ENCODE data around the gene SIGLEC1.

Gene SIGLEC1

GRCh38 chr20:3729378-3729777, 17.0 kb upstream of the SIGLEC1 start:
- in situ Hi-C loops (cut with HindIII; ENCODE audit: low sequenced_read_pairs), result no loop called here
- no peak overlapping the region for H3K4me3 ChIP-seq (ENCODE audit: low read depth, low read length)
- no peak for DNase-seq (ENCODE audit: low read depth)
- no peak for TF ChIP-seq CTCF (IDR thresholded peaks at IDR 0.05; ENCODE audit: low read depth, low read length, missing control alignments)

DNA sequence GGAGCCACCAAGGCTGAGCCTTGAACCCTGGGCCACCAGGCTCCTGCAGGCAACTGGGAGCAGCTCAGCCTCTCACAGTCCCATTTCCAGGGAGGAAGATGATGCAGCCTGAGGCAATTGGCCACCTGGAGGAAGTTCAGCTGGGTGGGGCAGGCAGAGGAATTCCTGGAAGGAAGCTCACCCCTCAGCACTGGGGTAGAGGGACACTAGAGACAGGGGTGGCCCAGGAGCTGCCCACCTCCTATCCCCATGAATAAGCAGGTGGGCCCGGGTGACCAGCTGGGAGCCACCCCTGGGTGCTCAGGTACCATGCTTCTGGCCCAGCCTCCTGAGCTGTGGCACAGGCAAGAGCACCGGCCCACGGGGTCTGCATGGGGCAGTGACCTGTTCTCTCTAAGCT, 16.5 kb upstream of the SIGLEC1 start:
- TF ChIP-seq CTCF (IDR thresholded peaks at IDR 0.05; ENCODE audit: low read depth, low read length, missing control alignments), result no peak
- in situ Hi-C loops (cut with HindIII; ENCODE audit: low sequenced_read_pairs), result no loop called here
- no peak for DNase-seq (ENCODE audit: low read depth)
- H3K4me3 ChIP-seq (ENCODE audit: low read depth, low read length), result no peak overlapping the region

- H3K4me3 ChIP-seq (ENCODE audit: low read depth, low read length), result no peak overlapping the region
- in situ Hi-C loops (cut with HindIII; ENCODE audit: low sequenced_read_pairs), result no loop called here
- no peak for DNase-seq (ENCODE audit: low read depth)
- no peak for TF ChIP-seq CTCF (IDR thresholded peaks at IDR 0.05; ENCODE audit: low read depth, low read length, missing control alignments)
Measured at GRCh38 chr20:3728354-3728753, 16.0 kb upstream of the SIGLEC1 start.

DNA sequence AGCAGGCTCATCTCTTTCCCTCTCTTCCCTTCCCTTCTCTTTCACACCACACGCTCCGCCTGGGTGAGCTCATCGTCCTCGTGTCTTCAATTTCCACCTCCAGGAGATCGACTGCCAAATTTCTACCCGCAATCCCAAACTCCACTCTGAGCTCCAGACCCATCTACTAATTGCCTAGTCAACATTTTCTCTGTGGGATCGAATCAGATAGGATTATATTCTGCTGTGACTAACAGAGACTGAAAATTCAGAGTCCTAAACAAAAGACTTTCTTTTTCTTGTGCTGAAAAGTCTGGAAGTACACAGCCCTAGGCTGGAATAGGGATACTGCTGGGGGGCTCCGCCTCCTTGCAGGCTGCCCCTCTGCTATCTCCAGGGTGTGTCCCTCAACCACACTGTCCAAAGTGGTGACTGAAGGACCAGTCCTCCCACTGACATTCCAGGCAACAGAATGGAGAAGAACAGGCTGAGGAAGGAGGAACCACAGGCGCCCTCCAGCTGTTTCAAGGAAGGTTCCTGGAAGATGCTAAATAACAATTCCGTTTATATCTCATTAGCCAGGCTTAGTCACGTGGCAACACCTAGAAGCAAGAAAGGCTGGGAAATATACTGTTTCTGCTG, 15.1 kb upstream of the SIGLEC1 start:
- in situ Hi-C loops (cut with HindIII; ENCODE audit: low sequenced_read_pairs), result no loop called here
- no peak for TF ChIP-seq CTCF (IDR thresholded peaks at IDR 0.05; ENCODE audit: low read depth, low read length, missing control alignments)
- DNase-seq (ENCODE audit: low read depth), result peak; percentile 32
- H3K4me3 ChIP-seq (ENCODE audit: low read depth, low read length), result no peak overlapping the region

- in situ Hi-C loops (cut with HindIII; ENCODE audit: low sequenced_read_pairs), result no loop called here
- TF ChIP-seq CTCF (IDR thresholded peaks at IDR 0.05; ENCODE audit: low read depth, low read length, missing control alignments), result no peak
- H3K4me3 ChIP-seq (ENCODE audit: low read depth, low read length), result no peak overlapping the region
- no peak for DNase-seq (ENCODE audit: low read depth)
Measured at GRCh38 chr20:3724356-3724755, 12.0 kb upstream of the SIGLEC1 start.

- no peak overlapping the region for H3K4me3 ChIP-seq (ENCODE audit: low read depth, low read length)
- in situ Hi-C loops (cut with HindIII; ENCODE audit: low sequenced_read_pairs), result no loop called here
- DNase-seq (ENCODE audit: low read depth), result no peak
- no peak for TF ChIP-seq CTCF (IDR thresholded peaks at IDR 0.05; ENCODE audit: low read depth, low read length, missing control alignments)
Measured at GRCh38 chr20:3723284-3723683, 10.9 kb upstream of the SIGLEC1 start.
